Measurements from ENCODE around the gene NGFR. TPM values are rescaled to one million over a fixed set of nuclear protein-coding genes. Genes with fewer than 3 reads are reported as not detected.

The NGFR gene
- total and polyA plus RNA-seq, 9 of the 15 experiments (the other 6 are each of a cell fraction or from before 2014, with no cell fraction given) = 0.07 to 0.23 (median 0.13) TPM; not detected in 4

DNA sequence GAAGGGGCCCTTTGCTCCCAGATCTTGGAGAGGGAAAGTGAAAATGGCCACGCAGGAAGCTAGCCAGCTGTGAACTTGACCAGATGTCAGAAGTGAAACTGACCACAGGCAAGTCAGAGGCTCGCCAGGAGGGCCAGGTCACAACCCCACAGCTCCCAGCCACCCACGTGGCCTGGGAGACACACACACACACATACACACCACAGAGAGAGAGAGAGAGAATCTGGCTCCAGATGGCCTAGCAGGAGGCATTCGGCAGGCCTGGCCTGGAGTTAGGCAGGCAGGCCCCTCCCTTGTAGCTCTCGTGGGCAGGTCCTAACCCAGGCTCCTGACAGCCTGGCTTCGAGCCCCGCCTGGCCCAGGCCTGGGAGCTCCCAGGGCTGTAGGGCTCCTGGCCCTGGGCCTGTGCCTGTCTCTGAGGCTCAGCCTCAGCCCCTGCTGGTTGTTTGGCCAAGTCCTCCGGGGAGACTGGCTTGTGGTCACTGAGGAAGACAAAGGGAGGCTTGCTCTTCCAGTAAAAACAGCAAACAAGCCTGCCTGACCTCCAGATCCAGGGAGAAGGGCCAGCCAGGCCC, 20.2 kb downstream of the NGFR start (continued):
- TF ChIP-seq, protein P1, sequence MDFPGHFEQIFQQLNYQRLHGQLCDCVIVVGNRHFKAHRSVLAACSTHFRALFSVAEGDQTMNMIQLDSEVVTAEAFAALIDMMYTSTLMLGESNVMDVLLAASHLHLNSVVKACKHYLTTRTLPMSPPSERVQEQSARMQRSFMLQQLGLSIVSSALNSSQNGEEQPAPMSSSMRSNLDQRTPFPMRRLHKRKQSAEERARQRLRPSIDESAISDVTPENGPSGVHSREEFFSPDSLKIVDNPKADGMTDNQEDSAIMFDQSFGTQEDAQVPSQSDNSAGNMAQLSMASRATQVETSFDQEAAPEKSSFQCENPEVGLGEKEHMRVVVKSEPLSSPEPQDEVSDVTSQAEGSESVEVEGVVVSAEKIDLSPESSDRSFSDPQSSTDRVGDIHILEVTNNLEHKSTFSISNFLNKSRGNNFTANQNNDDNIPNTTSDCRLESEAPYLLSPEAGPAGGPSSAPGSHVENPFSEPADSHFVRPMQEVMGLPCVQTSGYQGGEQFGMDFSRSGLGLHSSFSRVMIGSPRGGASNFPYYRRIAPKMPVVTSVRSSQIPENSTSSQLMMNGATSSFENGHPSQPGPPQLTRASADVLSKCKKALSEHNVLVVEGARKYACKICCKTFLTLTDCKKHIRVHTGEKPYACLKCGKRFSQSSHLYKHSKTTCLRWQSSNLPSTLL (IDR thresholded peaks at IDR 0.05) = no peak
- TF ChIP-seq ZNF324 (CRISPR knock-in tag; IDR thresholded peaks at IDR 0.05) = no peak
- TF ChIP-seq BRF1 (IDR thresholded peaks at IDR 0.05; ENCODE audit: borderline replicate concordance, extremely low read depth, insufficient read length) = no peak
- no peak for TF ChIP-seq HNRNPUL1 (IDR thresholded peaks at IDR 0.05; ENCODE audit: low read length)
- TF ChIP-seq SREBF2 (CRISPR knock-in tag; IDR thresholded peaks at IDR 0.05) = no peak
- peak; percentile 70 for TF ChIP-seq USF2 (CRISPR knock-in tag; IDR thresholded peaks at IDR 0.05)
- TF ChIP-seq ZNF3 (CRISPR knock-in tag; IDR thresholded peaks at IDR 0.05) = no peak
- no peak for TF ChIP-seq PRPF4 (IDR thresholded peaks at IDR 0.05; ENCODE audit: insufficient read depth, low read depth, low read length, poor library complexity, severe bottlenecking)
- no peak for TF ChIP-seq ZNF280A (IDR thresholded peaks at IDR 0.05; ENCODE audit: low read depth, partially characterized antibody)
- no peak for TF ChIP-seq CREBBP (IDR thresholded peaks at IDR 0.05; ENCODE audit: low read depth, low read length)
- no peak for TF ChIP-seq SAP30 (IDR thresholded peaks at IDR 0.05; ENCODE audit: borderline replicate concordance, insufficient read depth, low read depth, low read length, poor library complexity, severe bottlenecking)
- peak; percentile 53; the same call in 1 of the 2 replicates for TF ChIP-seq TCF3 (CRISPR knock-in tag; IDR thresholded peaks at IDR 0.05)
- peak; percentile 43; the same call in 1 of the 2 replicates for TF ChIP-seq GABPA (tag; conservative IDR thresholded peaks at IDR 0.05; ENCODE audit: low read depth)
- no peak for TF ChIP-seq NR1H2 (CRISPR knock-in tag; IDR thresholded peaks at IDR 0.05)
- TF ChIP-seq KDM2B (CRISPR knock-in tag; IDR thresholded peaks at IDR 0.05) = no peak
- TF ChIP-seq ZNF79 (CRISPR knock-in tag; IDR thresholded peaks at IDR 0.05; ENCODE audit: low read depth) = no peak
- TF ChIP-seq ZBTB8A (IDR thresholded peaks at IDR 0.05; ENCODE audit: partially characterized antibody) = no peak
- no peak for TF ChIP-seq ZNF282 (CRISPR knock-in tag; IDR thresholded peaks at IDR 0.05)
- TF ChIP-seq, protein P2, sequence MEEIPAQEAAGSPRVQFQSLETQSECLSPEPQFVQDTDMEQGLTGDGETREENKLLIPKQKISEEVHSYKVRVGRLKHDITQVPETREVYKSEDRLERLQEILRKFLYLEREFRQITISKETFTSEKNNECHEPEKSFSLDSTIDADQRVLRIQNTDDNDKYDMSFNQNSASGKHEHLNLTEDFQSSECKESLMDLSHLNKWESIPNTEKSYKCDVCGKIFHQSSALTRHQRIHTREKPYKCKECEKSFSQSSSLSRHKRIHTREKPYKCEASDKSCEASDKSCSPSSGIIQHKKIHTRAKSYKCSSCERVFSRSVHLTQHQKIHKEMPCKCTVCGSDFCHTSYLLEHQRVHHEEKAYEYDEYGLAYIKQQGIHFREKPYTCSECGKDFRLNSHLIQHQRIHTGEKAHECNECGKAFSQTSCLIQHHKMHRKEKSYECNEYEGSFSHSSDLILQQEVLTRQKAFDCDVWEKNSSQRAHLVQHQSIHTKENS (CRISPR knock-in tag; IDR thresholded peaks at IDR 0.05) = no peak
- TF ChIP-seq, protein P3, sequence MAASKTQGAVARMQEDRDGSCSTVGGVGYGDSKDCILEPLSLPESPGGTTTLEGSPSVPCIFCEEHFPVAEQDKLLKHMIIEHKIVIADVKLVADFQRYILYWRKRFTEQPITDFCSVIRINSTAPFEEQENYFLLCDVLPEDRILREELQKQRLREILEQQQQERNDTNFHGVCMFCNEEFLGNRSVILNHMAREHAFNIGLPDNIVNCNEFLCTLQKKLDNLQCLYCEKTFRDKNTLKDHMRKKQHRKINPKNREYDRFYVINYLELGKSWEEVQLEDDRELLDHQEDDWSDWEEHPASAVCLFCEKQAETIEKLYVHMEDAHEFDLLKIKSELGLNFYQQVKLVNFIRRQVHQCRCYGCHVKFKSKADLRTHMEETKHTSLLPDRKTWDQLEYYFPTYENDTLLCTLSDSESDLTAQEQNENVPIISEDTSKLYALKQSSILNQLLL (CRISPR knock-in tag; IDR thresholded peaks at IDR 0.05; ENCODE audit: borderline replicate concordance) = no peak
- no peak for TF ChIP-seq ZNF41 (CRISPR knock-in tag; conservative IDR thresholded peaks at IDR 0.05)
- no peak for TF ChIP-seq ZBTB7A (IDR thresholded peaks at IDR 0.05; ENCODE audit: borderline replicate concordance, control insufficient read depth, low read depth, low read length)
